HG02938 (cell line): ENCODE measurements around the gene HIVEP2.

Experiments used
- ATAC-seq: cut with Tn5 transposase; IDR thresholded peaks from one replicate; pipeline ENCODE4 v1.9.1; 2021; ENCODE audit warnings: mild to moderate bottlenecking, moderate library complexity; ENCODE audit not compliant: unreplicated experiment

HIVEP2 gene

DNA sequence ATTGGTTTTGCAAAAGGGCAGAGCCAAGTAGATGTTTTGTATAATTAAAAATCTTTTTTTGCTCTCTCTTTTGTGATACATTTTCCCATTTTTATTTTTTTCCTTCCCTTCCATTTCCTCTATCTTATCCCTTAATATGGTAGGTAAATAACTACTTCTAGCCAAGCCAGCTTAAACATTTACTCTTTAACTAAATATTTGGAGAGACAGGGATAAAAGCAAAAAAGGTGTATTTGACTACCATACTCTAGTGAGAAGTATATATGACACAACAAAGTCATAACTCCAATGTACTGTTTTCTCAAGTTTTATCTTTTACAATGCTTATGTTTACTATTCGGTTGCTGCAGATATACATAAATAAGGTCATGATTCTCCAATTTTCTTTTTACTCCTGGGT, 154.7 kb downstream of the HIVEP2 start:
- no peak for ATAC-seq

- ATAC-seq: no peak
These were observed 157.6 kb downstream of the HIVEP2 start for GRCh38 chr6:142787422-142787821.

DNA sequence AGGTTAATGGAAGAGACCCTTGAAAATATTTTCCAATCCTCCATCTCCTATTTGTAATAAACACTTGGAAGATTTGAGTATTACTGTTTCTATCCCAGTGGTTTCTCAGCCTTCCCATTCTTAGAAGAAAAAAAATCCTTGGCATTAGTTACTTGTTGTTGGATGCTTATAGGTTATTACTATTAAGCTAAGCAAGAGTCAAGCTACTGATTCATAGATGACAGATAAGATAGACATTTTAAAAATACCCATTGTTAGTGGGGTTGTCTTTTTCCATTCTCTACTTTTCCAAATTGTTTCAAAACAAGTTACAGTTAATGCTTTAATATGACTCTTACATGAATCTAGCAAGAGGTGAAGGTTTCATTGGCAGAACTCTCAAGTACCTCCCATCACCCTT, 158.5 kb downstream of the HIVEP2 start:
- no peak for ATAC-seq

GRCh38 chr6:142784344-142784743, 160.6 kb downstream of the HIVEP2 start:
- ATAC-seq: peak; percentile 100

GRCh38 chr6:142783499-142783898, 161.5 kb downstream of the HIVEP2 start:
- ATAC-seq: no peak

- ATAC-seq: no peak
These were observed 163.8 kb downstream of the HIVEP2 start for GRCh38 chr6:142781129-142781528.

DNA sequence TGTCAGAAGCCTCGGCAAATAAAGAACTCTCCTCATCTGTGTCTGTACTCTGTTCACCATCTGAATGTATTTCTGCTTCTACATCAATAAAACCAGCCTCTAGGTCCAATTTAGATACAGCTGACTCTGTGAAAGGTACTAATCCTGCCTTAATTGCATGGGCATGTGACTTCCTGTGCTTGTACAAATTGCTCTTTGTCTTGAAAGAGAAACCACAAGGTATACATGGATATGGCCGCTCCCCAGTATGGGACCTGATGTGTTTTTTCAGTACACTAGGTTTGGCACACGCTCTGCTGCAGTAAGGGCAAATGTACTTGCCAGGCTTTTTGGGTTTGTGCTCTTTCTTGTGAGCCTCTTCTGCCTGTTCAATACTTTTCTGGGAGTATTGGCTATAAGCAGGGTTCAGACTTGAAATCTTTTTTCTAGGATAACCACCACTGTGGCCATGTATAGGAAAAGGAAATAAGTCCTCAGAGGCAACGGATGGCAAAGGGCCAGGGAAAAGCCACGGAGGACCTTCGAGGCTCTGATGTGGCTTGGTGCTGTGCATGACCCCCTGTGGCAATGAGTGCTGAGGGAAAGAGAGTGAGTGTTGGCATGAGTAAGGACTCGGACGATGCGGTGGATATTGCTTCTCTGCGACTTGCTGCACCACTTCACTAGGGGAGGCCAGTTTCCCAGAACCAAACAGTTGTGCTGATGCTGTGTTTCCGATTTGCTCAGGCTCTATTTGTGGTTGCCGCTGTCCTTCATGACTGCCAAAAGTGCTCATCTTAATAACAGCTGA, 170.9 kb downstream of the HIVEP2 start:
- no peak for ATAC-seq

DNA sequence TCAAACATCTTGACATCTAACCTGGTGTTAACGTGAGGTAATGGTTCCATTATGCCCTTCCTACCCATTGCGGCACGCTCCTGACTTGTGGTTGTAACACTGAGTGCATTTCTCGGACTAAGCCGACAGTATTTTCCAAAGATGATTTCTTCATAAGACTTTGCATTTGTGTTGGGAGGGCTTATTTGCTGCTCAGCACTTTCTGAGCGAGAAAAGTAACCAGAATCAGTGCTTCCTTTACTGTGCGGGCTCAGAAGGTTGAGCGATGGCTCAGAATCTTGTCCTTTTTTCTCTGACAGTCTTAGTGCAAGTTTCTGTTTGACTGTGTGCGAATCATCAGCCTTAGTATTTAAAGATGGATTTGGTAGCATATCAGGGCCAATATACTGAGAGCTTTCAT, 171.7 kb downstream of the HIVEP2 start:
- no peak for ATAC-seq

- ATAC-seq: no peak
These were observed 173.8 kb downstream of the HIVEP2 start for GRCh38 chr6:142771162-142771561.

DNA sequence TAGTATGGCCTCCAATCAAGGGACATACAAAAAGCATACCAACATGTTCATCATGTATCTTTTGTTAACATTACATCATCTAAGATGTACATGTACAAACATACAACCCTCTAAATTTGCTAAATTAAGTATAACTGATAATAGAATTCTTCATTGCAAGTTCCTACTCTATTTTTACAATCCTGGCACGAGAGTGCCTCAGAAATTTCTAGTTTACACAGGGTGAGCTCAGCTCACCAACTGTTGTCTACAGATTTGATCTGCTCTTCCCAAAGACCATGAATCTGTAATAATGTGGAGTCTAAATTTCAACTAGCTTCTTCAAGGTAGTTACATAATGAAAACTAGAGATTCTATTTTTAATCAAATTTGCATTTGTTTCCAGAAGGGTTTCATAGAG, 179.7 kb downstream of the HIVEP2 start:
- no peak for ATAC-seq

DNA sequence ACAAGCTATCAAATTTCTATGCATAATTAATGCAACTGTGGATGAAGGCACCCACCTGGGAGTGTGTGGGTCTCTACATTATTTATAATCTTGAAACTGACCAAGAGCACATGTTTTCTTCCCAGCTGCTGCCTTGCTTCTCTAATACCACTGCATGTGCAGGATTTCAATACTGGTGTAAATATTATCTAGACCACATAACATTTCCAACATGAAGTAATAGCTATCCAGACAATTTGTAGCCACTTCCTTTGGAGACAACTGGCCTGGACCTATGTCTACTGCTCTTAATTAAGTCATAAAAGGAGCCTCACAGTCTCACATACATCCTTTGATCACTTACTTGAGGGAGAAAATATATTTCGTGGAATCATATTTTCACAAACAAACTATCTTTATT, 180.7 kb downstream of the HIVEP2 start:
- no peak for ATAC-seq

DNA sequence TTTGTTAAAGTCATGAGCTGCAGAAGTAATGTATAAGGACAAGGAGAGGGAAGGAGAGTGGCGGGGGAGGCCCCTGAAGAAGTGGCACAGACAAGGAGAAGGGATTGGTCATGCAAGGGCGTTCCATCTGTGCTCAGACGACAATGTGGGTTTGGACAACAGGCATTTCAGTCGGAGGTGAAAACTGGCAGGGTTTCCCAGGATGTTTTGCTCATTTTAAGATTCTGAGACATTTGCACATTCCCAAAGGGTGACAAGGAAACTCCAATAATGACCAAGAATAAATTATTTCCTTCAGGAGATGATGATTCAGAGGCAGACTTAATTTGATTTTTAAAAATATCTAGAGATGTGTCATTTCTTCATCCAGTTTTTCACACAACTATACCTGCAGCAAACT, 181.8 kb downstream of the HIVEP2 start:
- ATAC-seq: no peak

GRCh38 chr6:142761756-142762155, 183.2 kb downstream of the HIVEP2 start:
- ATAC-seq: no peak

- ATAC-seq: no peak
These were observed 184.8 kb downstream of the HIVEP2 start for GRCh38 chr6:142760152-142760551.

DNA sequence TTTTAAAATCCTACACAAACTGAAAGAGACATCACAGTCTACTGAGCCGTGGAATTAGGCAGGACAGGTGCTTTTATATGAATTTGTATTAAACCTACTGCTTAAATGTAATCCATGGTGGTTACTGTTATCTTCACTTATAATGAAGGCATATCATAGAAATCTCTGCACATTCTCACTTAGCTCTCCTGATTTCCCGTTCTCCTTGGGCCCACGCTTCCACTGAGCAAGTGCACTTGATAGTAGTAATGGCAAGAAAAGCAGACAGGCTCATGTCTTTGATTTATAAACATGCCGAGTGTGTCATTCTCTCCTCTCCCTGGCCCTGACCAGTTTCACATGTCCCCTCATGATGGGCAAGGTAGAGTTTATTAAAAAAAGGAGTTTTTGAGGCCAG, 186.3 kb downstream of the HIVEP2 start:
- no peak for ATAC-seq

- no peak for ATAC-seq
These were observed 186.9 kb downstream of the HIVEP2 start for GRCh38 chr6:142757852-142758628.

DNA sequence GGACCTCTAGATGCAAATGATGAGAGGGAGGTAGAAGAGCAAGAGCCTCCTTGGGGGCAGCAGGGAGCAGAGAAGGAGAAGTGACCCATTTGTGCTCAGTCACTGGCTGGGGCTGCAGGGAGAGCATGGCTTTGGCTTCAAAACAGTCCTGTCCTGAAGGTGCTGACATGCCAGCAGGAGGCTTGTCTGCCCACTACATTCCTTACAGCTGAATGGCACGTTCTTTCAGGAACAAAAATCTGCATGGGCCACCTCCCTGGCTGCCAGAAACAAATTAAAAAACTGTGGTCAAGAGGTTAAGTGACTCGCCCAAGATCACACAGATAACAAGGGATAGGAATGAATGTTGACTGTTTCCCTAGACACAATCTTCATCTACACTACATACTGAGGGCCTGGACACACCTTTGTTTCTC, 188.8 kb downstream of the HIVEP2 start:
- no peak for ATAC-seq

GRCh38 chr6:142753196-142753595, 191.8 kb downstream of the HIVEP2 start:
- no peak for ATAC-seq

- ATAC-seq: no peak
These were observed 192.6 kb downstream of the HIVEP2 start for GRCh38 chr6:142752348-142752747.

- ATAC-seq: no peak
These were observed 193.5 kb downstream of the HIVEP2 start for GRCh38 chr6:142751452-142751851.

GRCh38 chr6:142750998-142751397, 194.0 kb downstream of the HIVEP2 start:
- ATAC-seq: no peak

DNA sequence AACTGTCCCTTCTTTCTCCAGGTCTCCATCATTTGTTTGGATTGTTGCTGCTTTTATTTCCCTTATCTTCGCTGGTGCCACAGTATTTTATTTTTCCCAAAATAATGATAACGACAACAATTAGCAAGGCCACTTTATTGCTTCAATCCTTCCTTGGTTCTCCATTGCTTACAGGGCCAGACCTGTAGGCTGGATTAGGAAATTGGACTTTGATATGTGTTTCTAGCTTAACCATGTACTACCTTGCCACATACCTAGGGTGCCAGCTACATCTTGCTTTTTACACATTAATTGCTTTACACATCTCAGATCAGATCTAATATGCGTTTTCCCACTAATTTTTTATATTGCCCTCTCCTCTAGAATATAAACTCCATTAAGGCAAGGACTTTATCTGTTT, 195.4 kb downstream of the HIVEP2 start:
- no peak for ATAC-seq
